Skeletal muscle tissue (tissue), 4 donors: ENCODE measurements around the gene S100B. TPM values are rescaled to one million over a fixed set of nuclear protein-coding genes. Genes with fewer than 3 reads are reported as not detected.

Source experiments
- H3K27ac ChIP-seq: one replicate; pipeline ENCODE4 v1.7.0; 2013; ENCODE audit warnings: mild to moderate bottlenecking, low read depth, low read length, inconsistent platforms
- H3K27me3 ChIP-seq, 3 donors: one replicate each; pipeline ENCODE4 v1.7.0; 2013; ENCODE audit warnings: low read length in 3 of 3; ENCODE audit not compliant: control insufficient read depth in 3 of 3, insufficient read depth in 3 of 3
- H3K36me3 ChIP-seq, 3 donors: one replicate each; pipeline ENCODE4 v1.7.0; 2013; ENCODE audit warnings: low read length in 3 of 3; ENCODE audit not compliant: control insufficient read depth in 3 of 3, insufficient read depth in 3 of 3
- H3K4me1 ChIP-seq, 3 donors: one replicate each; pipeline ENCODE4 v1.7.0; 2013; ENCODE audit warnings: low read length in 3 of 3, mild to moderate bottlenecking in 3 of 3; ENCODE audit not compliant: control insufficient read depth in 3 of 3, insufficient read depth in 3 of 3
- H3K4me3 ChIP-seq, 3 donors: one replicate each; pipeline ENCODE4 v1.7.0; 2013; ENCODE audit warnings: low read length in 3 of 3
- H3K9ac ChIP-seq, 3 donors: one replicate each; pipeline ENCODE4 v1.7.0; 2013; ENCODE audit warnings: low read length in 3 of 3, mild to moderate bottlenecking in 3 of 3, moderate library complexity in 2 of 3, low read depth in 1 of 3
- H3K9me3 ChIP-seq, 3 donors: one replicate each; pipeline ENCODE4 v1.7.0; 2013; ENCODE audit warnings: low read length in 3 of 3; ENCODE audit not compliant: control insufficient read depth in 3 of 3
- total RNA-seq: library from RNA; depleted of rRNA; stranded (reverse); fragments of >200 nt; gene quantifications from one replicate; pipeline ENCODE4 v1.2.3, GENCODE V29; 2014
- donor health status: Osteomylitis.

S100B gene
- total RNA-seq, 1 donor from 2014 or later, result 25.6 TPM

DNA sequence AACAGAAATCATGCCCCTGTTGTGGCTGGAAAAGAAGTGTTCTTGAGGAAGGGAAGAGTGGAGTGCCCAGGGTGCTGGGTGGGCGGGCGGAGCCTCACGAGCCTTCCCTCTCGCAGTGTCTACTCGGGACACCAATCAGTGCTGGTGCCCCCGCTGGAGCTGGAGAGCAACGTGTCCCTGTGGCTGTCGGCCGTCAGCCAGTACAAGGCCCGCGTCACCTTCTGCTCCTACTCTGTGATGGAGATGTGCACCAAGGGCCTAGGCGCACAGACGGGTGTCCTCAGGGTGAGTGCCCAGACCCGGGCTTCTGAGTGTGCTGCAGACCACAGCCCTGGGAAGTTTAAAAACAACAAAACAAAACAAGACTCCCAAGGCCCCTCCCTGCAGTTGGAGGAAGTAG lies 47.4 kb downstream of the S100B start:
- peaks cover 63 to 82% (median 80%) of the 10 kb centered on the region in 3 donors for H3K36me3 ChIP-seq

GRCh38 chr21:46556802-46557201 lies 48.1 kb downstream of the S100B start:
- Histone ChIP-seq H3K4me1 (no peaks in the 10 kb centered on the region), H3K36me3 (peaks cover 58 to 81% (median 79%) of the 10 kb centered on the region in 3 donors), H3K9ac (no peak overlapping the region), H3K27me3 (no peaks in the 10 kb centered on the region), H3K9me3 (no peaks in the 10 kb centered on the region), H3K27ac (no peak overlapping the region), H3K4me3 (no peak overlapping the region)

More for the DNA sequence above, 47.4 kb downstream of the S100B start:
- no peaks in the 10 kb centered on the region for H3K27me3 ChIP-seq
- H3K9ac ChIP-seq, result no peak overlapping the region
- no peaks in the 10 kb centered on the region for H3K4me1 ChIP-seq
- no peak overlapping the region for H3K4me3 ChIP-seq
- H3K9me3 ChIP-seq, result no peaks in the 10 kb centered on the region
- H3K27ac ChIP-seq, result no peak overlapping the region

GRCh38 chr21:46555678-46556077 lies 49.2 kb downstream of the S100B start:
- no peak overlapping the region for H3K9ac ChIP-seq
- H3K27ac ChIP-seq, result no peak overlapping the region
- H3K27me3 ChIP-seq, result no peaks in the 10 kb centered on the region
- peaks cover 54 to 80% (median 79%) of the 10 kb centered on the region in 3 donors for H3K36me3 ChIP-seq
- no peaks in the 10 kb centered on the region for H3K9me3 ChIP-seq
- no peaks in the 10 kb centered on the region for H3K4me1 ChIP-seq
- no peak overlapping the region for H3K4me3 ChIP-seq

- peaks cover 55 to 82% (median 79%) of the 10 kb centered on the region in 3 donors for H3K36me3 ChIP-seq
Measured at GRCh38 chr21:46555225-46555617, 49.7 kb downstream of the S100B start.

GRCh38 chr21:46554431-46555224 lies 50.3 kb downstream of the S100B start:
- no peak overlapping the region for H3K4me3 ChIP-seq
- H3K27me3 ChIP-seq, result no peaks in the 10 kb centered on the region
- no peak overlapping the region for H3K27ac ChIP-seq
- no peaks in the 10 kb centered on the region for H3K9me3 ChIP-seq
- H3K4me1 ChIP-seq, result no peaks in the 10 kb centered on the region
- H3K9ac ChIP-seq, result no peak overlapping the region
- peaks cover 57 to 82% (median 80%) of the 10 kb centered on the region in 3 donors for H3K36me3 ChIP-seq

More at GRCh38 chr21:46555225-46555617, 49.7 kb downstream of the S100B start:
- Histone ChIP-seq H3K9me3 (no peaks in the 10 kb centered on the region), H3K27me3 (no peaks in the 10 kb centered on the region), H3K4me1 (no peaks in the 10 kb centered on the region), H3K9ac (no peak overlapping the region), H3K27ac (no peak overlapping the region), H3K4me3 (no peak overlapping the region)

DNA sequence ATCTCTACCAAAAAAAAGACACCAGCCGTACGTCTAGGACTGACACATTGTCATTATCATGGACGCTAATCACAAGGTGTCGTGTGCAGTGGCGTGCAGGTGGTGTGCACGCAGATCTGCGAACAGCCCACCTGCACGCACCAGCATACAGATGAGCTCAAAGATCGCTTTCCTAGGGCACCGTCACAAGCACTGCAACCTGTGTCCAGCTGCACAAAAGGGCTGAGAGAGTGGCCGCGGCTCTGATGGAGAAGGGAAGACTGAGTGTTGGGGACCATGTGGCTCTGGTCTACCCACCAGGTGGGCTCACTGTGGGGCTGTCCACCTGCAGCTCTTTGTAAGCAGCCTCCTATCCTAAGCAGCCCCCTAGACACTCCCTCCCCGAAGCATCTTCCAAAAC lies 50.9 kb downstream of the S100B start:
- no peaks in the 10 kb centered on the region for H3K27me3 ChIP-seq
- H3K9ac ChIP-seq, result no peak overlapping the region
- H3K4me3 ChIP-seq, result no peak overlapping the region
- no peak overlapping the region for H3K27ac ChIP-seq
- no peaks in the 10 kb centered on the region for H3K4me1 ChIP-seq
- H3K36me3 ChIP-seq, result peaks cover 53 to 80% (median 76%) of the 10 kb centered on the region in 3 donors
- no peaks in the 10 kb centered on the region for H3K9me3 ChIP-seq

DNA sequence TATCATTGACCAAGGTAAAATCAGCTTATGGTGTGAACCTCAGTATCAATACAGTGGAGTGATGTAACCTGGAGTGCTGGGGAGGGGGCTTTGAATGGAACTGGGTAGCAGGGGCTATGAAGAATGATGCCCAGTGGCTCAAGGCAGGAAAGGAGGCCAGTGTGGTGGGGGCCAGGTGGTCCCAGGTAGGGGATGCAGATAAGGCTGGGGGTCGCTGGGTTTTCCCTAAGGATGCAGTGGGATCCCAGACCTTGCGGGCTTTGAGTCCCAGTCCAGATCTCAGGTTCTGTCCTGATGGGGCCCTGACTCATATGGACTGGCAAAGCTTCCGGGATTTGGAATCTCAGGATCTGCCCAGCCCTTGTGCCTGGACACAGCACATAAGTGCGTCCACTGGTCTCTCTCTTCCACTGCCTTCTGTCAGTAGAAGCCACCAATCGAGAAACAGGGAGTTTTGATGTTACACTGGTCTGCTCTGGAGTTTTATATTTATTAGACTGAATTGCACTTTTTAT lies 52.0 kb downstream of the S100B start:
- Histone ChIP-seq H3K4me1 (no peaks in the 10 kb centered on the region), H3K27ac (no peak overlapping the region), H3K36me3 (peaks cover 55 to 81% (median 76%) of the 10 kb centered on the region in 3 donors), H3K9ac (peak overlapping the region in 1 of 3 donors; percentile 33), H3K4me3 (no peak overlapping the region), H3K27me3 (no peaks in the 10 kb centered on the region), H3K9me3 (no peaks in the 10 kb centered on the region)

DNA sequence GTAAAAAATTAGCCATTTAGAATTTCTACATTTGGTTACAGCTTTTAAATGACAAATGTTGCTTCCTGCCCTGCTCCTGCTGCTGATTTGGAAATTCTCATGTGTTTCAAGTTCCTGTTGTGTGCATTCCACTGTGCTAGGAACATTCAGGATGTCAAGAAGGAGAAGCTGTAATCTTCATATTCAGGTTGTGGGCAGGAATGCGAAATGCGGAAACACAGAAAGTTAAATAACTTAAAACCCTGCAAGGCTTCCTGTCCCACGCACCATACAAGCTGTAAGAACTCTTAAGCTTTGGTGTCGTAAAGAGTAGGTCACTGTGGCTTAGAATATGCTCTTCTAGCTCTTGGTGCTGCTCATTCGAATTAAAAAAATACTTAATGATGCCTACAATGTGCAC lies 52.6 kb downstream of the S100B start:
- no peak overlapping the region for H3K4me3 ChIP-seq
- H3K36me3 ChIP-seq, result peaks cover 55 to 82% (median 75%) of the 10 kb centered on the region in 3 donors
- H3K27ac ChIP-seq, result no peak overlapping the region
- H3K9me3 ChIP-seq, result no peaks in the 10 kb centered on the region
- H3K4me1 ChIP-seq, result no peaks in the 10 kb centered on the region
- H3K27me3 ChIP-seq, result no peaks in the 10 kb centered on the region
- no peak overlapping the region for H3K9ac ChIP-seq

- Histone ChIP-seq H3K9me3 (no peaks in the 10 kb centered on the region), H3K4me1 (no peaks in the 10 kb centered on the region), H3K27me3 (no peaks in the 10 kb centered on the region), H3K27ac (no peak overlapping the region), H3K36me3 (peaks cover 55 to 82% (median 73%) of the 10 kb centered on the region in 3 donors), H3K9ac (no peak overlapping the region), H3K4me3 (no peak overlapping the region)
Measured at GRCh38 chr21:46551636-46552241, 53.1 kb downstream of the S100B start.
